Neuronal stem cell (in vitro differentiated cells): ENCODE data around the gene AIG1.

Experiments
- DNase-seq: peaks from one replicate; pipeline ENCODE4 v3.0.0-alpha.2; 2013; ENCODE audit warnings: low spot score
- H2AFZ ChIP-seq: one replicate; pipeline ENCODE4 v1.6.1; 2013; ENCODE audit warnings: mild to moderate bottlenecking, low read length, inconsistent platforms
- H2AK5ac ChIP-seq: 2 replicates; pipeline ENCODE4 v1.6.1; 2013; ENCODE audit warnings: low read depth, mild to moderate bottlenecking, inconsistent platforms, low read length, moderate library complexity, mixed read lengths
- H2BK120ac ChIP-seq: 2 replicates; pipeline ENCODE4 v1.6.1; 2013; ENCODE audit warnings: low read depth, mild to moderate bottlenecking, inconsistent platforms, low read length, moderate library complexity, mixed read lengths
- H2BK12ac ChIP-seq: one replicate; pipeline ENCODE4 v1.6.1; 2013; ENCODE audit warnings: low read length, inconsistent platforms
- H2BK15ac ChIP-seq: 2 replicates; pipeline ENCODE4 v1.6.1; 2013; ENCODE audit warnings: mild to moderate bottlenecking, low read length, inconsistent platforms, mixed read lengths
- H2BK5ac ChIP-seq: one replicate; pipeline ENCODE4 v1.6.1; 2013; ENCODE audit warnings: inconsistent platforms, mild to moderate bottlenecking, low read length, moderate library complexity
- H3K14ac ChIP-seq: one replicate; pipeline ENCODE4 v1.6.1; 2013; ENCODE audit warnings: low read length, inconsistent platforms
- H3K18ac ChIP-seq: 2 replicates; pipeline ENCODE4 v1.6.1; 2013; ENCODE audit warnings: low read length, inconsistent platforms
- H3K23ac ChIP-seq: 2 replicates; pipeline ENCODE4 v1.6.1; 2013; ENCODE audit warnings: low read depth, mild to moderate bottlenecking, mixed read lengths, low read length, inconsistent platforms; ENCODE audit not compliant: poor library complexity
- H3K27ac ChIP-seq: replicated peaks from 3 replicates; pipeline ENCODE4 v1.5.1; 2013; ENCODE audit warnings: low read length, inconsistent platforms
- H3K27me3 ChIP-seq, 3 experiments: 2 replicates each; pipeline ENCODE4 v1.6.1; 2013; ENCODE audit warnings: low read length in 3 of 3, mild to moderate bottlenecking in 2 of 3, inconsistent platforms in 1 of 3, low read depth in 1 of 3, mixed read lengths in 1 of 3, moderate library complexity in 1 of 3; ENCODE audit not compliant: control insufficient read depth in 3 of 3, insufficient read depth in 3 of 3
- H3K36me3 ChIP-seq, 2 donors: replicated peaks in 1 of 2; 2 replicates each; pipeline ENCODE4 v1.6.1; 2013; ENCODE audit warnings: low read length in 2 of 2; ENCODE audit not compliant: control insufficient read depth in 2 of 2, insufficient read depth in 2 of 2
- H3K4ac ChIP-seq: 2 replicates; pipeline ENCODE4 v1.6.1; 2013; ENCODE audit warnings: inconsistent platforms, mild to moderate bottlenecking, low read length, moderate library complexity
- H3K4me1 ChIP-seq, 2 donors: 1 replicate in 1 of 2; 2 replicates in 1 of 2; pipeline ENCODE4 v1.6.1; 2013; ENCODE audit warnings: low read length in 2 of 2, low read depth in 1 of 2; ENCODE audit not compliant: control insufficient read depth in 2 of 2, insufficient read depth in 1 of 2
- H3K4me2 ChIP-seq: one replicate; pipeline ENCODE4 v1.6.1; 2013; ENCODE audit warnings: mild to moderate bottlenecking, low read length, inconsistent platforms; ENCODE audit not compliant: insufficient read depth, poor library complexity, severe bottlenecking
- H3K4me3 ChIP-seq, 2 donors: 2 replicates each; pipeline ENCODE4 v1.5.1; 2013; ENCODE audit warnings: low read length in 2 of 2, mild to moderate bottlenecking in 2 of 2, inconsistent platforms in 1 of 2, moderate library complexity in 1 of 2
- H3K79me1 ChIP-seq: one replicate; pipeline ENCODE4 v1.6.1; 2013; ENCODE audit warnings: low read depth, mild to moderate bottlenecking, inconsistent platforms, low read length, moderate library complexity
- H3K9ac ChIP-seq: one replicate; pipeline ENCODE4 v1.6.1; 2013; ENCODE audit warnings: mild to moderate bottlenecking, low read depth, low read length, inconsistent platforms; ENCODE audit not compliant: poor library complexity
- H3K9me3 ChIP-seq, 2 donors: replicated peaks in 1 of 2; 2 replicates each; pipeline versions ENCODE3 to v1.6.1; 2013; ENCODE audit warnings: low read length in 2 of 2, mild to moderate bottlenecking in 2 of 2, inconsistent platforms in 1 of 2, low read depth in 1 of 2, mixed read lengths in 1 of 2, moderate library complexity in 1 of 2; ENCODE audit not compliant: control insufficient read depth in 2 of 2, insufficient read depth in 1 of 2
- H4K8ac ChIP-seq: one replicate; pipeline ENCODE4 v1.6.1; 2013; ENCODE audit warnings: low read depth, mild to moderate bottlenecking, inconsistent platforms, low read length, moderate library complexity
- H4K91ac ChIP-seq: one replicate; pipeline ENCODE4 v1.6.1; 2013; ENCODE audit warnings: low read length, low read depth, mild to moderate bottlenecking, inconsistent platforms; ENCODE audit not compliant: poor library complexity
- WGBS, 2 donors: extraction: QIAGEN DNeasy Blood & Tissue Kit; methylation state at CpG; one replicate each; pipeline ENCODE4 v1.1.7; 2013; ENCODE audit warnings: missing lambda C conversion rate in 2 of 2, mixed read lengths in 1 of 2; ENCODE audit not compliant: insufficient read length in 2 of 2, insufficient replicate concordance in 1 of 2; ENCODE audit errors: extremely low coverage in 2 of 2; 5-methylcytosine and 5-hydroxymethylcytosine counted together

Gene AIG1

GRCh38 chr6:143185288-143185687 is 124.6 kb downstream of the AIG1 start:
- Histone ChIP-seq H4K8ac (no peak overlapping the region), H3K4me1 (no peaks in the 10 kb centered on the region), H3K9me3 (no peaks in the 10 kb centered on the region), H2AFZ (no peak overlapping the region), H2BK120ac (no peak overlapping the region), H3K4me3 (peak overlapping the region in 1 of 2 donors; percentile 58), H4K91ac (no peak overlapping the region), H3K27ac (no peak overlapping the region), H2BK15ac (no peak overlapping the region), H2AK5ac (no peak overlapping the region), H3K27me3 (no peaks in the 10 kb centered on the region), H2BK12ac (no peak overlapping the region), H3K36me3 (no peaks in the 10 kb centered on the region), H3K9ac (no peak overlapping the region), H3K79me1 (no peaks in the 10 kb centered on the region), H3K14ac (no peak overlapping the region), H3K4ac (no peak overlapping the region), H2BK5ac (no peak overlapping the region), H3K23ac (no peak overlapping the region), H3K18ac (no peak overlapping the region), H3K4me2 (no peak overlapping the region)
- WGBS, 2 donors, result no CpG with 5 or more reads among the region's 2 CpGs
- no peak for DNase-seq

GRCh38 chr6:143187238-143187923 is 126.7 kb downstream of the AIG1 start:
- no CpG with 5 or more reads among the region's 8 CpGs for WGBS, 2 donors
- Histone ChIP-seq H3K27ac (no peak overlapping the region), H3K4me2 (no peak overlapping the region), H3K9me3 (no peaks in the 10 kb centered on the region), H4K91ac (no peak overlapping the region), H3K23ac (no peak overlapping the region), H2BK12ac (no peak overlapping the region), H3K18ac (no peak overlapping the region), H3K27me3 (no peaks in the 10 kb centered on the region), H3K4ac (no peak overlapping the region), H4K8ac (no peak overlapping the region), H2AFZ (no peak overlapping the region), H3K4me1 (no peaks in the 10 kb centered on the region), H3K79me1 (no peaks in the 10 kb centered on the region), H3K9ac (no peak overlapping the region), H2BK5ac (no peak overlapping the region), H3K4me3 (no peak overlapping the region), H3K14ac (no peak overlapping the region), H2BK15ac (no peak overlapping the region), H2BK120ac (no peak overlapping the region), H3K36me3 (no peaks in the 10 kb centered on the region), H2AK5ac (no peak overlapping the region)
- no peak for DNase-seq

- Histone ChIP-seq H2BK15ac (no peak overlapping the region), H3K27ac (no peak overlapping the region), H2BK12ac (no peak overlapping the region), H3K4ac (no peak overlapping the region), H3K18ac (no peak overlapping the region), H2BK120ac (no peak overlapping the region), H4K91ac (no peak overlapping the region), H3K14ac (no peak overlapping the region), H3K9me3 (no peaks in the 10 kb centered on the region), H3K23ac (no peak overlapping the region), H3K9ac (no peak overlapping the region), H3K4me1 (no peaks in the 10 kb centered on the region), H3K79me1 (no peaks in the 10 kb centered on the region), H2AK5ac (no peak overlapping the region), H3K4me2 (no peak overlapping the region), H3K4me3 (no peak overlapping the region), H2BK5ac (no peak overlapping the region), H4K8ac (no peak overlapping the region), H2AFZ (no peak overlapping the region), H3K27me3 (no peaks in the 10 kb centered on the region), H3K36me3 (no peaks in the 10 kb centered on the region)
- no peak for DNase-seq
- WGBS, 2 donors, result no CpG with 5 or more reads among the region's 2 CpGs
Observed at GRCh38 chr6:143188292-143188691, 127.6 kb downstream of the AIG1 start.

GRCh38 chr6:143191361-143191760 is 130.7 kb downstream of the AIG1 start:
- Histone ChIP-seq H3K4ac (no peak overlapping the region), H2BK15ac (no peak overlapping the region), H3K9ac (no peak overlapping the region), H3K27ac (no peak overlapping the region), H3K18ac (no peak overlapping the region), H3K9me3 (no peaks in the 10 kb centered on the region), H3K4me3 (no peak overlapping the region), H3K36me3 (no peaks in the 10 kb centered on the region), H3K4me2 (no peak overlapping the region), H3K14ac (no peak overlapping the region), H2AK5ac (no peak overlapping the region), H3K4me1 (peaks cover 0 to 8% of the 10 kb centered on the region in 2 donors), H3K79me1 (no peaks in the 10 kb centered on the region), H4K8ac (no peak overlapping the region), H4K91ac (no peak overlapping the region), H2AFZ (no peak overlapping the region), H2BK5ac (no peak overlapping the region), H3K23ac (no peak overlapping the region), H3K27me3 (no peaks in the 10 kb centered on the region), H2BK120ac (no peak overlapping the region), H2BK12ac (no peak overlapping the region)
- no peak for DNase-seq
